Hepatic stellate cell (primary cell): ENCODE results near the gene SLC43A2.

Experiments
- DNase-seq: peaks from one replicate; pipeline ENCODE4 v3.0.0; 2011; ENCODE audit warnings: low spot score

The SLC43A2 gene

DNA sequence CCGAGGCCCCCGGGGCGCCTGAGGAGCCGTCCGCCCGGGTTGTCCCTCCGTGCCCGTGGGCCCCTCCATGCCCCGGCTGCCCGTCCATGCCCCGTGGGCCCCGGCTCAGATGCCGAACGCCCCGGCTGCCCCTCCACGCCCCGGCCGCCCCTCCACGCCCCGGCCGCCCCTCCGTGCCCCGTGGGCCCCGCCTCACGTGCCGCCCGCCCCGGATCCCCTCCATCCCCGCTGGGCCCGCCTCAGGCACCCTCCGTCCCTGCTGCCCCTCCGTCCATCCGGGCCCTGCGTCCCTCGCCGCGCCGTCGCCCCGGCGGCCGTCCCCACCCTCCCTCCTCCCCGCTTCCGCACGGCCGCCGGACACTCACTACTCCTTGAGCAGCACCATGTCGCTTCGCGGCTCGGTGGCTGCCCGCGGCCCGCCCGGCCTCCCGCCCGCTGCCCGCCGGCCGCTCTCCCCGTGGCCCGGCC is 66.4 kb downstream of the SLC43A2 start:
- DNase-seq, result peak; percentile 74

DNA sequence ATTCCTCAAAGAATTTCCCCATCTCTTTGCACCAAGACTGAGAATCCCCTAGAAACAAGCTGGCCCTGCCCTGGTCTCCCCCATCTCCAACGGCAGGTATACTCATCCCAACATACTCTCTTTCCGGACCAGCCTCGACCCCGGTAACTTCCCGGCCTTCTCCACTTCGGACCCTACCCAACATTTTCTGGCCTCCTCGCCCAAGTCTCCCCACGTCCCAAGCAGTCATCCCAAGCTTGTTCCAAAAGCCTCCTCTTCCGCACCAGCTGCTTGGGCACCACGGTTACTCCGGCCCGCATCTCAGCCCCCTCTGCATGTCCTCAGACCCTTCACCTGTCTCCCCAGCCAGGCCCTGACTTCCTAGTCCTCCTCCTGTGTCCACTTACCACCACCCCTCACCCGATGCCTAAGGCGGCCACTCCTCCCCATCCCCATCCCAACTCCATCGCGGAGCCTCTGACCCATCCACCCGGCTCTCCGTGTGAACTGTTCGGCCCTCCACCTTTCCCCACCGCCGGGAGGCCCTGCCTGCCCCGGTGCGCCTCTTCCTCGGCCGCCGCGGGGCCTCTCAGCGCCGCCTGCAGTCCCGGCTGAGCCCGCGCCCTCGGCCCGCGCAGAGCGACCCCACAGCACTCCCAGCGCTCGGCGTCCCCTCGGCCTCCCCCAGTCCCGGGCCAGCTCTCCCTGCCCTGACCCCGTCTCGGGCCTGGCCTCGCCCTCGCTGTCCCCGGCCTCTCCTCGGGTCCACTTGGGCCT is 67.0 kb downstream of the SLC43A2 start:
- peak; percentile 66 for DNase-seq

DNA sequence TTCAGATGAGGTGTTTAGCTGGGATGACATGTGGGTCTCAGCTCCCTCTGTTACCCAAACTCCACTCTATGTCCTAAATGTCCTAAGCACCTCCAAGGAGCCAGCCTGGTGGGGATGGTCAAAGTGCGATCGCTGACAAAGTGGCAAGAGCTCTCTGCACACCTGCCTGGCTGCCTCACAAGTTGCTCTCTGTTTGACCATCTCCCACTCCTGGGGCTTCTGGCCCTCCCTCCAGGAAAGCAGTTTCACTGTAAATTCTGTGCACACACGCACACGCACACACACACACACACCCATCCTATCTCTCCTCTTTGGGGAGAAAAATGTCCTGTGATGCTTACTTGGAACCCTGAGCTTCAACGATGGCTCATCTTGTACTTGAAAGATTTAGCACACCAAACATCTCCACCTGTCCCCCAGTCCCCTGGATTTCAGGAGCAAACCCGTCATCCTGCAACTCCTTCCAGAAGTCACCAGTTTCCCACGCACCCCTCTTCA is 67.7 kb downstream of the SLC43A2 start:
- DNase-seq, result no peak

DNA sequence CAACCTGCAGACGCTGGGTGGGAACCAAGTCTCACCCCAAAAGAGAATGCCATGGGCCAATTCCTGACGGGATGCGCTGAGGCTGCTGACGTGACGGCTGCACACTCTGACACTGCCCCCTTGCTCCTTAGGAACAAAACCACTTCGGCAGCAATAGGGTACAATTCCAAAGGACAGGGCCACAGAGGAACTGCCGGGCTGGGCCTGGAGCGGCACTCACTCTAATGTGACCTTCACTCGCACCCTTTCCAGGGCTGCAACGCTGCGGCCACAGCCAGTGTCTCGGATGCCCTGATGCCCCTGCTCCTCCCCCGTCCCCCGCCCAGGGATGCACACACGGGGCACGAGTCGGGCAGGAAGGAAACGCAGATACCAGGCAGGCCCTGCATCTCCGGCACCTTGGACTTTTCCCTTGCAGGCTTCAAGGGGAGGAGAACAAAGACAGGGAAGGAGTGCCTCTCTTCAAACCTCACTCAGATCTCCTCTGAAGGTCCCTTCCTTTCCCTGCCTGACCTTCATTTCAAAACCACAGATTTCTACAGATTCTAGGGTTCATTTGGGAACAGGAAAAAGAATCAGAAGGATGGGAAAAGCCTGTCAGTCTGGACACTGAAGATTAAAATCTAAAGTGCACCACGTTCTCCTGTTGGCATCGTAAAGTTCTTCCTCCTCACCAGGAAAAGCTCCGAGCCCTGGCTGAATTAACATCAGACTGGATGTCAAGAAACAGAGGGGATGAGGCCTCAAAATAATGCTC is 68.4 kb downstream of the SLC43A2 start:
- no peak for DNase-seq

DNA sequence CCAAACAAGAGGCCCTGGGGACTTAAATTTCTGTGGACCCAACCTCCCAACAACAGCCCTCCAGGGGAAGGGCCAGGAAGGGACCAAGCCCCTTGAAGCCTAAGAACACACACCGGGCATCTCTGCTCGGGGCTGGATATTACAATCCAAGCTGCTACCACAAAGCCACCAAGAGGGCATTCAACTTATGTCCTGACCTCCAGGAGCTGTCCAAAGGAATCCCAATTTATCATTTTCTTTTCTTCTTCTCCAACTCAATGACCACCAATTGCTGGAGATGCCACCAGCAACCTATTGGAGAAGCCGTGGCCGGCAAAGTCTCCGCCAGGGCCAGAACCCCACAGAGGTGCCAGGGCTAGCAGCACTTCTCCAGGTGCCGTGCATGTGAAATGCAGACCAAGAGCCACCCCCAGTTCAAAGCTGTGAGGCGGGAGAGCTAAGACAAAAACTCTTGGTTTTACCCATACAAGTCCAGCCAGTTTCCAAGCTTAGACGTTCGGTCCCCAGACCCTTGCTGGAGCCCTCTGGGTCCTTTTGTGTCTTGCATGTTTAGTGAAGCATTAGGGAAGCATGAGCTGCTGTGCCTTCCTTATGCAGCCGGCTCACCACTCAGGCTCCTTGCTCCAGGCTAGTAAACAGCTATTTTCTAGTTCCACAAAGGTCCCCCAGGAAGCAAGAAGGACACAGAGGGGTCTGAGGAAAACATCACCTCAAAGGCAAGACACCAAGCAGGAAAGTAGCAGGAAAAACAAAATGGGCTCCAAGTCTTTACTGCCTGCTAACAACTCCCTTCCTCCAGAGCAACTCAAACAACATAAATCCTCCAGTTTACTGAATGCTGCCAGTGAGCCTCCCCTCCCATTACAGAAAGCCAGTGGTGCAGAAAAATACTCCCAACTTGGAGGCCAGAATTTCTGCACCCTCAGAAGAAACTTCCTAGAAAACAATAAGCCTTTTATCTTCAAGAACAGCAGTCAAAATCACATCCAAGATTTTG is 69.3 kb downstream of the SLC43A2 start:
- no peak for DNase-seq

DNA sequence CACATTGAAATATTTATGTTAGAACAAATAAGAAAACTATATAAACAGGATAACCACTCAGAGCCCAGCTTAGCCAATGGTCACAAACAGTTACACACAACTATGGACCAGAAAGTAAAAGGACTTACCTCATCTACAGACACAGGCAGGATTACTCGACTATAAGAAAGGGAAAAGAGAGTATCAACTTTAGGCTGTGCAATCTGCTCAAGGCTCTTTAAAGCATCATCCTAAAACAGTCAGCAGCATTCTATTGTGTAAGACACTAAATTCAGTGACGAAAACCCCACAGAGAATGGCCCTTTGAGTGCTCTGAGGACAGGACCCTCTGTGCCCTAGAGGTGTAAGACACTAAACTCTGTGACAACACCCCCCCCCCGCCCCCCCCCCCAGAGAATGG is 70.2 kb downstream of the SLC43A2 start:
- DNase-seq, result no peak

DNA sequence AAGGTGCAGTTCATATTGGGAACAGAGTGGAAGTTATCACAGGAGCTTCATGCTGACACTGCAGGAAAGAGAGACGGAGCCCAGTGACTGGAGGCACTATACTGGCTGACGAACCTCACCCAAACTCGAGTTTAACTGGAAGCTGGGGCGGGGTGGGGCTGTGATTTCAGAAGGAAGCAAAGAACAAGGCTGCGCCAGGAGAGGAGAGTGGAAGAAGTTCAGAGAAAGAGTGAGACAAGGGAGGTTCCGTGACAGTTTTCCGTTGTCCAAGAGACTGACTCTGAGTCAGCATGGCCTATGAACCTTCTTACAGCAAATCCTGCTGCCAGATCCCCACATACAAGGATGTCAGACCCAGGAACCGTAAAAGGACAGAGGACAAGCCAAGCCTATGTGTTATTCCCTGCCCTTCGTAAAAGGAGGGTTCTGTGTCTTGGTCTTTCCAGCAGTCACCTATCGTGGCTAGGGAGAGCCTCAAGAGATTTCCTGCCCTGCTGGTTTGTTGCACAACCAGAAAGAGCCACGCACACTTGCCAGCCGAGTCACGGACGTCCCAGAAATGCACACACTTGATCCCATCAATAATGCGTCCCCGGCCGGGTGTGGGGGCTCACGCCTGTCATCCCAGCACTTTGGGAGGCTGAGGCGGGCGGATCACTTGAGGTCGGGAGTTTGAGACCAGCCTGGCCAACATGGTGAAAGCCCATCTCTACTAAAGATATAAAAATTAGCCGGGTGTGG is 71.1 kb downstream of the SLC43A2 start:
- no peak for DNase-seq

DNA sequence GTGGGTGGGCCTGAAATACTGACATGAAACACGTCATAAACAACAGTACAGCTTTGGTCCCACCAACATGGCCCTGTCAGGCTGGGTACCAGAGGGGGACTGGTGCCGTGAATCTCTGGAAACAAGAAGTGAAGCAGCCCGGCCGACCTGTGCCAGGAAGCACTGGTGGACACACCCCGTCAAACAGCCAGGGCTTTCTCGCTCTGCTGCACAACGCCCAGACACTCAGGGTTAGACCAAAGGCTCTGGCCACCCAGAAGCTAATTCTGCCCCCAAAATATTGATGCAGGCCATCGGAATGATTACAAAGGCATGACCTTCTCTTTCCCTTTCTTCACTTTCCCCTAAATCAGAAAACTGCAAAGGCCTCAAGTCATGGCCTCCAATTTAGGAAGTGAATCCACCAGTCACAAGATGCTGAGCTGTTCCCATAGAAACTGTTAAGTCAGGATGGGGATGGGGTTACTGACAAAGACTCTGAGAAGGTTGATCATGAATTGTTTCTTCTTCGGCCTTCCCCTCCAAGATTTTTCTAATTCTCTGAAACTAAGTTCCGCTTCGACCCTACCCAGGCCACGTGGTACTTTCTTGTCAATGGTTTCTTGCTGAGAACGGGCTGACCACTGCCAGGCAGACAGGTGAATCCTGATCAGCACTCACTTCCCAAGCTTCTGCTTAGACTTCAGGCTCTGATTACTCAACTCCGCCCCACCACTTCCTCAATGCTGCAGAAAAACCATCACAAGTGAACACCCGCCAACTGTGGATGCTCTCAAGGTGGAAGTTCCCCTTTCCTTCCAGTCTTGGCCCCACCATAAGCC is 72.8 kb downstream of the SLC43A2 start:
- no peak for DNase-seq

DNA sequence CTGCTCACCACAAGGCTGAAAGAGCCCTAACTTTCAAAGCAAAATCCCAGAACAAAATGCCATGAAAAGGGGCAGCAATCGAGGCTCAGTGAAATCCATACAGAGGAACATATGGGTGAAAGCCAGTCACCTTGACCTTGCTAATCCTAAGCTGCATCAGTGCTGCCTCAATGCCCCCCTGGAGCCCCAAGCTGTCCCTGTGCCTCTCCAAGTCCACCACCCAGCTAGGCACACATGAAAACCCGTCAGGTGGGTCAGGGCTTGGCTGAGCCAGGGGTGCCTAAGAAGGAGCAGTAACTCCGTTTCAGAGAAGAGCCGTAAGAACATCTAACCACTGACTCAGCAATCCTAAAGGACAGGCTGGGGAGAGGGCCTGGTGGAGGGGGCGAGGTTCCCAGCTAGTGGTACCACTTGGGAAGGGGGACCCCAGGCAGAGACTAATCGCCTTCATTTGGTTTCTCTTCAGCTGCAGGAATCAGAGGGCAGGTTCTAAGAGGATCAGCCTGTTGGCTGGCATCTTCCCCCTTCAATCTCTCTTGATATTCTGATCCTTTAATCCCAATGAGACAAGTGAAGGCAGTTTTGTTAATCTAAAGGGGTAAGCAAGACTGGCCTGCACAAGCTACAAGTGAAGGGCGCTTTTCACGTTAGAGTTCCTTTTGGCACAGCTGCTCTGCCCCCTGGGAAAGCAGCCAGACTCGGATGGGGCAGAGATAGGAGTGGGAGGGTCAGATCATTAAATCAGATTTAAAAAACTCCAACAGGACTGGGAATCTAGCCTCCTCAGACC is 73.7 kb downstream of the SLC43A2 start:
- no peak for DNase-seq

DNA sequence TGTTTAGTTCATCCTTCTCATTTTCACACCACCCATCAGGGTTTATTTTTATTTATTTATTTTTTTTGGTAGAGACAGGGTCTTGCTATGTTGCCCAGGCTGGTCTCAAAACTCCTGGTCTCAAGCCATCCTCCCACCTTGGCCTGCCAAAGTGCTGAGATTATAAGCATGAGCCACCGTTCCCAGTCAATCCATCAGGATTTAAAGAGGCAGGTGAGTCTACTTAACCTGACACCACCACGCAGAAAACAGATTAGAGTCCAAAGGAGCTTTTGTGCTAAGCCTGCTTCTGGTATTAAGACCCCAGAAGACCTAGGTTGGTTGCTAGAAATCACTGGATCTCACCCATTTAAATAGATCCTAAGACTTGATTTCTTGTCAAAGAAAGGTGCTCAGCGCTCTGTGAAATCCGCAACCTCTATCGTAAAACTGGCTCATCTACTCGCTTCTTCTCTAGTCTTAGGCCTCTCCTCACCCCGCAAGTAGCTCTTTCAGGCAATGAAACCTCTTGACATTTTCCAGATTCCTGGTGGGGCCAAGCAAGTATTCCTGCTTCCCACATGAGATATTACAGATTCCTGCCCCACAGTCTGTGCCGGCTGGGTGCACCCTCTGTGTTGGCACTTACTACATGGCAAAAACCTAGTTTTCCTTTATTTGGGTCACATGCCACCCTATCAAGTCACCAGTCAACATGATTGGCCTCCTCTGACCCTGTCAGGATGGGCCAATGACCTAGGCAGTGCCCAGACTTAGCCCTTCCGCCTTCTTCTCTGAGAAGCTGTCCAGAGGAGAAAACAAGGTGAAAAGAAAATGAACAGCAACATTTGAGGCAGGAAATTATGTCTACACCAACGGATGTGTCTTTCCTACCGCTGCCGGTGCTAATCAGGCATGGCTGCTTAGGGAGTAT is 75.0 kb downstream of the SLC43A2 start:
- no peak for DNase-seq

DNA sequence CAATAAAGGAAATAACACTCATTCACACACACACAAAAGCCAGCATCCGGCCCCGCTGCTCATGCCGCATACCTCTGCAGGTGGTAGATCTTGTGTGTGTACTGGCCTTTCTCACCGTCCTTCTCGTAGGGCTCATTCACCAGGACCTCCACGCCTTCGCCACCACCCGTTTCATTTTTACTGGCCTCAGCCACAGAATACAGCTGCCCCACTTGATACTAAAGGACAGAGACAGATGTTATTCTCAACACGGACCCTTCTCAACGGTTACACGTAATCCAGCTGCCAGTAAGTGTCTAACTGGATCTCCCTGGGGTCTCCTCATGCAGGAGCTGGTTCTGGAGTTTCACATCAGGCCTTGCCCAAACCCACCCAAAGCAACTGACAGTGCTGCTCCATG is 75.7 kb downstream of the SLC43A2 start:
- no peak for DNase-seq

DNA sequence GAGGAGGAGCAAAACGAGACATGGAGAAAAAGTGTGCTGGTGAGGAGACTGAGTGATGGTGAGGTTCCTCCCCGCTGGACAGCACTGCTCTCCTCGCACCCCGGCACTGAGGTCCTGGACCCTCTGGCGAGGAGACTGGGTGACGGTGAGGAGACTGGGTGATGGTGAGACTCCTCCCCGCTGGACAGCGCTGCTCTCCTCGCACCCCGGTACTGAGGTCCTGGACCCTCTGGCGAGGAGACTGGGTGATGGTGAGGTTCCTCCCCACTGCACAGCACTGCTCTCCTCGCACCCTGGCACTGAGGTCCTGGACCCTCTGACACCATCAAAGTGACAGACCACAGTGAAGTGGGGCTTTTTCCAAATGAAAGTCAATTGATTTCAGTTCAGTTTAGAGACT is 76.9 kb downstream of the SLC43A2 start:
- no peak for DNase-seq

DNA sequence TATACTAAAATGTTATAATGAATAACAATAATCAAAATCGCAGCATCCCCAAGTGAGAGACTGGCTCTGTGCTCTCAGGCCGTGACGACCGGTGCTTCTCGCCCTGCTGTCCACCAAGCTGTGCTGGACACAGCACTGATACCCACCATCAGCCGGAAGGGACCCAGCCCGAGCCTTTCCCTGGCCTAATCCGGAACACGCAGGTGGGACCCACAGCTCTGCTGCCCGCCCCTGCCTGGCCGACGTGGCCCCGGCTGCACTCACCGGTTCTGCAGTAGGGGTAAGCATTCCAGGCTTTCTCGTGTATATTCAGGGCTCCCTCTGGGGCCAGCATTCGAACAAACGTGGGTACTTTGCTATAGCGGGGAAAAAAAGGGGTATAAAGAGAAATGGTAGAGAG is 80.6 kb downstream of the SLC43A2 start:
- no peak for DNase-seq

DNA sequence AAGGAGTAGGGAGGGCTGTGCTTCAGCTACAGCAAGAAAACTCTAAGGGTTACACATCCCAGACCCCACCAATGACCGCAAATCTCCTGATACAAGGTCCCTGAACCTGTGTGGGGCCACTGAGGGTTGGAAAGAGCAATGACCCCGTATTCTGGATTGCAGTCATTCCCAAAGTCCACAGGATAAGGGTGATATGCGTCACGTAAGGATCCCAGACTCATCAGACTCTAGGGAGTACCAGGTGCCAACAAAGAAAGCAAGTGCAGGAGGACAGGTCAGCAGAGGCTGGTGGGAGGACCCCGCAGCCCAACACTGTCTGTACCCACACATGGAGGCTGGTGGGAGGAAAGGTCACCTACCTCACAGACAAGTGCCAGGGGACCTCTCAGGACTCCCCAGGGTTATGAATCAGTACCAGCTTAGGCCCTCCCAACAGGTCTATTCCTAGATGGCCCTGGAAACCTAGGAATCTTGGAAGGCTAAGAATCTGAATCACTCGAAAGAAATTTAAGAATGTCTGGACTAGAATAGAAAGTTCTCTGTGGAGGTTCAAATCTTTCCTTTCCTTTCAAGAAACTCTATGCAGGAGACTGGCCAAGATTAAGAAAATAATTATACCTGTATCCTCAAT is 82.2 kb downstream of the SLC43A2 start:
- DNase-seq, result peak; percentile 33

DNA sequence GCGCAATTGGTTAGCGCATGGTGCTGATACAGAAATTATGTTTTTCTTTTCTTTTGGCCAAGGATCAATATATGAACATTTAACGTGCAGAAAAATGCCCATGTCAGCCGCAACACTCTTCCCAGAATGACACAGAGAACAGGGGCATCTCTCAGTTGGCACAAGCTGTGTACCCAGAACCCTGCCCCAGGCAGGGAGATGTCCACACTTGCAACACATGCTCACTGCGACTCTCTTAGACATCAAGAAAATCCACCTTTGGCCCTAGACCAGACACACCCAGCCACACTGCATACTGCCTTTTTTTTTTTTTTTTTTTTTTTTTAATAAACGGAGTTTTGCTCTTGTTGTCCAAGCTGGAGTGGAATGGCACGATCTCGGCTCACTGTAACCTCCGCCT is 83.0 kb downstream of the SLC43A2 start:
- no peak for DNase-seq

DNA sequence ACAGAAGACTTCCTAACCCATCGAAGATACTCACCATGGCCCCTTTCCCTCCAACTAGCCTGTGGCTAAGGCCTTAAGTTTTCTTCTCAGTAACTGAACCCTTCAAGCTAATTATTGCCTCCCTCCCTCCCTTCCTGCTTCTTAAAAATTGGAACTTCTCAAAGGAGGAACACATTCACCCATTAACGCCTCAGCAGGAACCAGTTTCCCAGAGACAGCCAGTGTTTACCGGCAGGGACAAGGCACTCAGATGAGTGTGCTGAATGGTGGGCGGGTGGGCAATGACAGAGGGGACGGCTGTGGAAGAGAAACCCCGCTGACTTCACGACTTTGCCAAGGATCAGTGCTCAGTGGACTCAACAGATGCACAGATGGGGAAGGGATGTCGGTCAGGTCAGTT is 86.3 kb downstream of the SLC43A2 start:
- DNase-seq, result no peak

DNA sequence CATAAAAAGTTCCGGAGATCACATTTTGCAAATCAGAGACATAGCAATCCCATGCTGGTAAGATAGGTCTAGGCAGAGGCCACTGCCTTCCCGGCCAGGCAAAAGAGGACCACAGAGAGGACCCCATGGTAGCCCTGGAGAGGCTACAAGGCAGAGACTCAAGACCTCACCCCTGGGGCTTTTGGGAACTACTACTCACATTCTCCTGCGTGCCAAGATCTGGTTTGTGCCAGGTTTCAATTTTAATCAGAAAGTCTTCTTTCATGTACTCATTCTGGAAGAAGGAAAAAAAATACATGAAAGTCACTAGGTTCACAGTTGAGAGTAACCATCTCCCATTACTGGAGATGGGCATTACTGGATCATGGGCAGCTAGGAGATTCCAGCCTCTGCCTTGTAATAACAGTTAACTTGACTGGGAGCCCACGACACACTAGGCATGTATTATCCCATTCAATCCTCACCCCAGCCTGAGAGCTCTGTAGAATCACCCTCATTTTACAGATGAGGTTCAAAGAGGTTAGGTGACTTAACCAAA is 87.2 kb downstream of the SLC43A2 start:
- DNase-seq, result no peak

DNA sequence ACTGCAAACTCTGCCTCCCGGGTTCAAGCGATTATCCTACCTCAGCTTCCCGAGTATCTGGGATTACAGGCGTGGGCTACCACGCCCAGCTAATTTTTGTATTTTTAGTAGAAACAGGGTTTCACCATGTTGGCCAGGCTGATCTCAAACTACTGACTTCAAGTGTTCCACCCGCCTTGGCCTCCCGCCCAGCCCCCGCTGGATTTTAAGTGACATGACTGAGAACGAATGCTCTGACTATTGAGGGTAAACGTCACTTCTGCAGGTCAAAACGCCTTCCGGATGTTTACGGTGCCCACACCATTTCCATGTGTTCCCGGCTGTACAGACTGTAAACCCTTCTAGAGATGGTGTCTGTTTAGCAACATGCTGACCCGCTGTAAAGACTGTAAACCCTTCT is 88.8 kb downstream of the SLC43A2 start:
- DNase-seq, result no peak
